Esophagus muscularis mucosa (tissue), 3 donors: ENCODE results near the gene CMTM7.

ENCODE experiments used
- CTCF ChIP-seq, 3 experiments: fragments of 200-600 bp in 2 of 3; fragments of 450-650 bp in 1 of 3; sonication (generic) in 2 of 3; IDR thresholded peaks; one replicate each; pipeline ENCODE4 v1.5.1; 2017 to 2019; ENCODE audit warnings: antibody characterized with exemption in 3 of 3, mild to moderate bottlenecking in 2 of 3, moderate library complexity in 1 of 3
- POLR2A ChIP-seq: fragments of 450-650 bp; IDR thresholded peaks from one replicate; pipeline ENCODE4 v1.6.1; 2017; ENCODE audit warnings: antibody characterized with exemption, moderate library complexity, mild to moderate bottlenecking, low read depth
- POLR2AphosphoS5 ChIP-seq, 2 donors: sonication (generic); formaldehyde crosslinking; IDR thresholded peaks; one replicate each; pipeline ENCODE4 v1.6.1; 2017; ENCODE audit warnings: antibody characterized with exemption in 2 of 2

GRCh38 chr3:32480604-32481003 lies 89.0 kb downstream of the CMTM7 start:
- TF ChIP-seq CTCF (IDR thresholded peaks at IDR 0.05): no peak
- TF ChIP-seq POLR2AphosphoS5 (IDR thresholded peaks at IDR 0.05): no peak
- no peak for TF ChIP-seq POLR2A
